GM19463 (cell line): ENCODE results near the gene TMEM238L.

Experiments
- ATAC-seq: cut with Tn5 transposase; IDR thresholded peaks from one replicate; pipeline ENCODE4 v1.9.1; 2021; ENCODE audit warnings: mild to moderate bottlenecking, moderate library complexity; ENCODE audit not compliant: unreplicated experiment

Gene TMEM238L

GRCh38 chr17:10748531-10749181 lies 55.2 kb downstream of the TMEM238L start:
- no peak for ATAC-seq

- ATAC-seq = no peak
Observed at GRCh38 chr17:10745231-10745630, 58.7 kb downstream of the TMEM238L start.
